Stimulated activated CD4-positive, alpha-beta T cell treated with anti-CD3 and anti-CD28 coated beads, Interleukin-2, amount 100 ng/mL, for 48 hours (primary cell): Measurements from ENCODE around the gene SLC35F1.

ENCODE experiments used
- DNase-seq, 2 donors: peaks; one replicate each; pipeline ENCODE4 v3.0.0-alpha.2; 2020

Gene SLC35F1

DNA sequence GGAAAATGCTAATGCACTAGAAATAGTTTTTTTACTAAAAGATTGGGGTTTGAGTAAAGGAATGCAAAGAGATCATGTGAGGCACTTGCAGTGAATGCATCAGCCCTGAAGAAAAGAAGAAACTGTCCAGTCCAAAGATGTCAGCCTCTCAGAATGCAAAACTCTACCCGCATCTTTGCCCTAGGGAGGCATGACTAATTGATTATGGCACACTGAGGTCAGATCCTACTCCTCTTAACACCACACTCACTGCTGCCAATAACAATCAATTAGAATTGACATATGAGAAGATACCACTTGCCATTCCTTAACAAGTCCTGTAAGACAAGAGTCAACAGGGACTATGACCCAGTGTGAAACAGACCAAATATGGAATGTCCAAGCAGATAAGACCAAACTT, 378.7 kb downstream of the SLC35F1 start:
- no peak for DNase-seq

DNA sequence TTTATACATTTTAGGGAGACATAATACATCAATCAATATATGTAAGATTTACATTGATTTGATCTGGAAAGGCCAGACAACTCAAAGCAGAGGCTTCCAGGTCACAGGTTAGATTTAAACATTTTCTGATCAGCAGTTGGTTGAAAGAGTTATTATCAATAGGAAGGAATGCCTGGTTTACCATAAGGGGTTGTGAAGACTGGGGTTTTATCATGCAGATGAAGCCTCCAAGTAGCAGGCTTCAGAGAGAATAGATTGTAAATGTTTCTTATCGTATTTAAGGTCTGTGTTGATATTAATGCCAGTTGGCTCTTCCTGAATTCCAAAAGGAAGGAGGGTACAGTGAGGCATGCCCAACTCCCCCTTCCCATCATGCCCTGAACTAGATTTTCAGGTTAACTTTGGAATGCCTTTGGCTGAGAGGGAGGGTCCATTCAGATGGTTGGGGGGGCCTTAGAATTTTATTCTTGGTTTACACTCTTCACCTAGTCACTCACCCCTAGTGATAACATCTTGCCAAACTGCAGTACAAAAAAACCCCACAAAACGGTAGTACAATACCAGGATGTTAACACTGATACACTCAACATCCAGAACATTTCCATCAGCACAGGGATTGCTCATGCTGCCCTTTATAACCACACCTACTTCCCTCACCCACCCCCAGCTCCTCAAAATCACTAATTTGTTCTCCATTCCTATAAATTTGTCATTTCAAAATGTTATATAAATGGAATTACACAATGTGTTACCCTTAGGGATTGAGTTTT, 381.5 kb downstream of the SLC35F1 start:
- no peak for DNase-seq

DNA sequence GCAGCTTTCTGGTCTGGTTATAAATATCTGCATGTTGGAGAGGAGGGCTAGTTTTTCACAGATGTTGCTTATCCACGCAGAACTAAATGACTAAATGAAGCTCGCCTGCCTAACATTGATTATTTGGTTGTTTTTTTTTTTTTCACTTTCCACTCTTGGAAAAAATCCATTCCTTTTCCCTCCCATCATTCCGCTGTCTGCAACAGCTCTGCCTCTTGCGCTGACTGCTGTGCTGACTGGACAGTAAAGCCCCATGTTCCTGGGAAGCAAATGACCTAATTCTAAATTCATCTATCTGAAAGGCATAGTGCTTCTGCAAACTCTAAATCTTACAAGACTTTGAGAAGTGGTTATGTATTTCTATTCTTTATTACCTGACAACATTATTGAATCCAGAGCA, 385.5 kb downstream of the SLC35F1 start:
- no peak for DNase-seq

DNA sequence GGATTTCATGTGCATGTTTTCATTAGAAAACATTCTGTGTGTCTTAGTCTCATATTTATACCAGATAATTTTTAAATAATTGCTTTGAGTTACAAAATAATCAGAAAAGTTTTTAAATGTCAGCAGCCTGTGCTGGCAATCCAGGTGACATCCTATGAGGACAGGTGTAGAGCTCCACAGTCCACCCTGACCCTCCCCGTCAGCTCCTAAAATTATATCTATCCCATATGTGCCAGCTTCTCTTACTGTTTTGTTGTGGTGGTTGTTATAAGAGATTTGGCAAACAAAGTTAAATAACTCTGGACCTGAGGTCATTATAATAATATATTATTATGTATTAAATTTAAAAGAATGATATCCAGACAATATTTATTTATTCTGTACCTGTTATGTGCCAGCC, 387.8 kb downstream of the SLC35F1 start:
- DNase-seq, result no peak

DNA sequence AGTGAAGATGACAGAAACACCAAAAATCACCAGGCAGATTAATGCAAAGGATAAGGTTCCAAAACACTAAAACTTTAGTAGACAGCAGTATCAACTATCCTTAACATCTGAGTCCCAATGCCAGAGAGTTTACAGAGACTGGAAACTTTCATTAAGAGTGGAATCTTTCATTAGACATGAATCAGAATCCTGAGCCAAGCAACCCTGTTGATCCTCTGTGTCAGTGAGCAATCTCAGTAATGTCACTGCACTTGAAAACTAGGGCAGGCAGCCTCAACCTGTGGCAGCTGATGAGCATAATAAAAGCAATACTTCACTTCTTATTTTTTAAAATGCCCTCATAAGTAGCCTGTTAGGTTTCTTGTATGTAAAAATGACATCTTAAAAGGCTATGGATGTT, 388.3 kb downstream of the SLC35F1 start:
- no peak for DNase-seq

DNA sequence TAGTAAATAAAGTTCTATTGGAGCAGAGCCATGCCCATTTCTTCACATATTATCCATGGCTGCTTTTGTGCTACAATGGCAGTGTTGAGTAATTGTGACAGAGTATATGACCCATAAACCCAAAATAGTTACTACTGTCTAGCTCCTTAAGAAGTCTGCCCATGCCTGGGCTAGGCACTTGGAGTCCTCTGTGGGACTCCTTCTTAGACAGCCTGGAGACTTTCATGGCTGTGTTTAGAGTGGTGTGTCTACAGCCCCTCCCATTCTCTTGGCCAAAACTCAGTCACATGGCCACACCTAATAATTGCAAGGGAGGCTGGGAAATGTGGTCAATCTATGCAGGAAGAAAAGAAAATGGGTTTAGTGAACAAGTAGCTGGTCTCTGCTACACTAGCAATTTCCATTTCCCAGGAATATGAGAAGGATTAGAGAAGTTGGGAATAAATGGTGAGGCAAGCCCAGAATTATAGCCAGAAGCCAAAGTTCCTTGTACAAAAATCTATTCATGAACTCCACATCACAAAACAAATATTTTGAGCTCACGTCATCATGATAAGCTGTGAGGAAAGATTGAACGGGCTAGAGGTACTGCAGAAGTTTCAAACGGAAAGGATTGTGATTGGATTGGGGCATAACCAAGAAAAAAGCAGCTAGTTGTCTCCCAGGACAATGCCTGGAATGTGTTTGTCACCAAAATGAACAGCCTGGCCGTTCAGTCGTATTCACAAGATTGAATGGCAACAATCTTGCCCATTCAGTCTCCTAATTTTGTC, 389.3 kb downstream of the SLC35F1 start:
- DNase-seq, result no peak

DNA sequence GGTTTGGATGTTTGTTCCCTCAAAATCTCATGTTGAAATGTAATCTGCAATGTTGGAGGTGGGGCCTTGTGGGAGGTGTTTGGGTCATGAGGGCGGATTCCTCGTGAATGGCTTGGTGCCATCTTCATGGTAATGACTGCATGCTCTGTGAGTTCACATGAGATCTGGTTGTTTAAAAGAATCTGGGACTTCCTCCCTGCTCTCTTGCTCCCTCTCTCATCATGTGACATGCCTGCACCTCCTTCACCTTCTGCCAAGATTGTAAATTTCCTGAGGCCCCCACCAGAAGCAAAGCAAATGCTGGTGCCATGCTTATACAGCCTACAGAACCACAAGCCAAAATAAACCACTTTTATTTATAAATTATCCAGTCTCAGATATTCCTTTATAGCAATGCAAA, 390.8 kb downstream of the SLC35F1 start:
- no peak for DNase-seq

DNA sequence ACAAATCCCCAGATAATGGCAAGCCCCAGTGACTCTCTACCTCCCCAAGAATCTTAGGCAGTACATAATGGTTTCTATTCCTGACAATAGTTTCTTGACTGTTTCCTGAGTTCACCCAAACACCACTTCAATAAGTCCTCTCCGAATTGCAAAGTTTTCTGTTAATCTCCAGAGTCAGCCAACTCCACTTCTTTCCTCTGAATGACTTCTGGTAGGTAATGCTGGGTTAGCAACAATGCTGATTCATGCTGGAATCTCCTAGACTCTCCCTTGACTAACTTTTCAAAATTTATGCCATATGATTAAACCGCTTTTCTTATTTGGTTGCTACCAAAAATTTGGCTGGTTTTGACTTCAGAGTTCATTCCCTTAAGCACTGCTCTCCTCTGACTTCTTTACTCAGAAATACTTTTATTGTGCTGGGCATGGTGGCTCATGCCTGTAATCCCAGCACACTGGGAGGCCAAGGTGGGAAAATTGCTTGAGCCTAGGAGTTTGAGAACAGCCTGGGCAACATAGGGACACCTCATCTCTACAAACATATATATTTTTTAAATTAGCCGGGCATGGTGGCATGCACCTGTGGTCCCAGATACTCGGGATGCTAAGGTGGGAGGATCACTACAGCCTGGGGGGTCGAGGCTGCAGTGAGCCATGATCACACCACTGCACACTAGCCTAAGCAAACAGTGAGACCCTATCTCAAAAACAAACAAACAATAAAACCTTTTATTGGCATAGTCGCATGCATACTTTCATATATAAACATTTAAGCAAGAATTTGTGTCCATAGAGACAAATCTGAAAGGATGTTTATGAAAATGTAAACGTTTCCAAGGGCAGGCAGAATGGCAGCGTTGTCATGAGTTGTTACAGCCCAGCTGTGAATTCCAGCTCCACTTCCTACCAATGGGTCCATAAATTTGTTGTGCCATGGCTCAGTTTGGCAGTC, 391.7 kb downstream of the SLC35F1 start:
- DNase-seq, result no peak

DNA sequence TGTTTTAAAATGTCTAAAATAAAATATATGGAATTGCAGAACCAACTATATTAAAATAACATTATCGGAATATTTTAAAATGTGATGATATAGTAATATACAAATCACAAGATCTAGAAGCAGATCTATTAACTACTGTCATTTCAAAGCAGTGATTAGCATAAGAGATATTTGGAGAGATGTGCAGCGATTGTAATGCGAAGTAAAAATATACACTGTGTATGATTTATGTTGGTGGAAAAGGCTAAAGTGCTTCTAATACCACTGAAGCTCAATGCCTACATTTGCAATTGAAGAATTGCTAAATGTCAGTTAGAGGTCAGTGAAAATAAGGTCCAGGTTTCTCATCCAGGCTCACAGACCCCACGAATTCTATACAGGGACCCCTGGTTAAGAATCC, 392.4 kb downstream of the SLC35F1 start:
- no peak for DNase-seq

DNA sequence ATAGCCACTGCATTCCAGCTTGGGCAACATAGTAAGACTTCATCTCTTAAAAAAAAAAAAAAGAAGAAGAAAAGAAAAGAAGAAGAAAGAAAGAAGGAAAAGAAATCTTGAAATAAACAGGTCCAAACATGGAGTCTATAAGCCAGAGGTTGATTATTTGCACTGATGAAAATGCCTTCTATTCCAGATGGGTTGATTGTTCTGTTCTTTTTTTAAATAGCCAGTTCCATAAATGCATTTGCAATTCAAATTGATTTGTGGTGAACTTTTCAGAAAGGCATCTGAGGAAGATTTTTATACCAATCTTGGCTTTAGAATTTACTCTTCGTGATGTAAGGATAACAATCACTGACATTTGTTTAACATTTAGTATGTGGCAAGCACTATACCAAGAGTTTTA, 397.3 kb downstream of the SLC35F1 start:
- DNase-seq, result no peak

DNA sequence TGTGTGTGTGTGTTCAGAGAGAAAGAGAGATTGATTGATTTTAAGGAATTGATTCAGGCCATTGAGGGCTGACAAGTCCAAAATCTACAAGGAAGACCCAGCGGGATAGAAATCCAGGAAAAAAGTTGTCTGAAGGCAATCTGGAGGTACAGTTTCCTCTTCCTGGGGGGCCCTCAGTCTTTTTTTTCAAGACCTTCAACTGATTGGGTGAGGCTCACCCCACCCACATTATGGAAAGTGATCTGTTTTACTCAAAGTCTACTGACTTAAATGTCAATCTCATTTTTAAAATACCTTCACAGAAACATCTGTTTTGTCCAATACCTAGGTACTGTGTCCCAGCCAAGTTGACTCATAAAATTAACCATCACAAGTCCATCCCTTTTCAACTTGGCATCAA, 398.0 kb downstream of the SLC35F1 start:
- DNase-seq, result no peak

DNA sequence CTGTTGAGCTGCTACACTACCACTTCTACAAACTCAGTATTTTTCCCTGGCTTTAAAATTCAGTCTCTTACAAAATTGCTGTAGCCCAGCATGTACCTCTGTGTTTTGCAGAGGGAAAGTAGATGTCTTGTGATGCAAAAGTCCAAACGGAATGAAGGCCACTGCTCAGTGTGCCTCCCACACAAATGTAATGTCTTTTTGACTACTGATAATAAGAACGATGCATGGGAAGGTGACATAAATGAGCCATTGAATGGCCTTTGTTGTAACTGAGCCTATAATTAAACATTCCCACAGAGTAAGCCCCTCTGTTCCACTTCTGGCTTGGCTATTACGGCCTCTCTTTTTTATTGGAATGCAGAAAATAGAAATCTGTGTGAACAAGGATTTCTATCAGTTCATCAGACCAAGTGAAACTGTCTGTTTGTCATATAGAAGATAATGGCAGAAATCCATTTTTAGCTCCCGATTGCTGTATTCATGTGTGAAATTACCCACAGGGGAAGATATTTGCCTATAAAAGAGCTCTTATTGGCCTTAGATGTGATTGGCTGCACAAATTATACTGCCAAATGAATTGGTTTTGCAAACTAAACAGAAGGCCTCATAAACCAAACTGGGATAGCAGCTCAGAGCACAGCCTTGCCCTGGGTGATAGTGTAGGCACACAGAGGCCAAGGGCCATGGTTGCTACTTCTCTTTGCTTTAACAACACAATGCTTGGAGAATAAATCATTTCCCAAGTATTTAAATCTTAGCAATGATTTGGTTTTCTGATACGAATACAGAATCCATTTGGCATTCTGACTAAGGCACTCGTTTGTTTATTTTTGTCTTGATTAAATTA, 399.6 kb downstream of the SLC35F1 start:
- no peak for DNase-seq

DNA sequence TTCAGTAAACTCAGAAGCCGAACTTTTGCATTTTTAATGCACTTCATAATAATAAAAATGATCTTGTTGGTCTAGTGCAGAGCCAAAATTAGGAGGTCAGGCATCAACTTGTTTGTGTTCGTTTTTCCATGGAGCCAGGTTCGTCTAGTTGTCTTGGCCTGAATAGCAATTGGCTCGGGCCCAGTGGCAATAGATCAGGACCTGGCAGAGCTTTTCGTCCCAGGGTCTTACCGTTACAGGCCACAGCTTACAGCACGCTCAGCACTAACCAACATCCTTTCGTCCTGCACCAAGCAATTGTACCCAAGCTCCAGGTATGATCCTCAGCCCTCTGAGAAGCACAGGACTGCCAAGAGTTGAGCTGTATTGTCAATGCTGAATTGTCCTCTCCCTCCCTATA, 400.5 kb downstream of the SLC35F1 start:
- no peak for DNase-seq

DNA sequence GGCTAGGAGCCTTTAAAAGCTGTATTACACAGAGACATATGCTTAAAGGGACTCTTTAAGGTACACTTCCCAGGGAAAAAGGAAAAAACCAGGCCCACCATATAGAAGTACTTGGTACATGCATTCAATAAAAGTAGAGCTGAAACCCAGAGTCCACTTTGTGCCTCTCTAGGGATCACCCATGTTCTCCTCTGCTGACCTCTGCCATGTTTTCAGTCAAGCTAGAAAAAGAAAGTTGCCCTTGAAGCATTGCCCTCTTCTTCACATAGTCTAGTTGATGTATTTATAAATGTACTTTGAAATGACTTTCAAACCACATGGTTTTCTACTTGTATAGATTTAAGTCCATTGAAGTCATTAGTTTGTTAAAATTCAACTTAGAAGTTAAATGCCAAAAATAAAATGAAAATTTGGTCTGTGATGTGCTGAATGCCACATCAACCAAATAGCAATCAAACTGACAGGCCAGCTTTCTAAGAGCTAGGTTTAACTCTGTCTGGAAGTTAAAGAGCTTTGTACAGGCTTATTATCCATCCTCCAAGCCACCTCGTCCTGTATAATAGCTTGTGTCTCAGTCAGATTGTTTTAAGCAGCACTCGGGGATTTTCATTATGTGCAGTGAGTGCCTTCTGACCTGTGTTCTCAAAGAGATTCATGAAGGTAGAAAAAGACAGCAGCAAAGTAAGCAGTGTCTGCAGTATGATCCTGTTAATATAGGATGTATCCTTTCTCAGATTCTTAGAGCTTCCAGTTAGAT, 402.5 kb downstream of the SLC35F1 start:
- no peak for DNase-seq

DNA sequence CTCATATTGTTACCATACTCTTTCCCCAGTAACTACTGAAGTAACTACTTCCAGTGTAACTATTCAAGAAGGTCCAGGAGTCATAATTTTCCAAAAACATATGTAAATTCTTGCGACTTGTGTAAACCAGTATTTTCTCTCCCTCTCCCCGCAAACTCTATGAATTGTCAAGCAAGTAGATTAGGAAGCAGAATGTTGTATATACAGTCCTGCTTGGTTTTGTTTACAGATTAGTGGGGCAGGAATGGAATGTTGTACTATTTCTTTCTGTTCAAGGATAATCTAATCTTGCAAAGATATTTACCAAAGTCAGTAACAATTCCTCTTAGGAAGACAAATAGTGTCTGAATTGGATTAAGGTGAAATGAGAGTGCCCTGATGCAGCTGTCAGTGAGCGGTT, 406.1 kb downstream of the SLC35F1 start:
- no peak for DNase-seq

DNA sequence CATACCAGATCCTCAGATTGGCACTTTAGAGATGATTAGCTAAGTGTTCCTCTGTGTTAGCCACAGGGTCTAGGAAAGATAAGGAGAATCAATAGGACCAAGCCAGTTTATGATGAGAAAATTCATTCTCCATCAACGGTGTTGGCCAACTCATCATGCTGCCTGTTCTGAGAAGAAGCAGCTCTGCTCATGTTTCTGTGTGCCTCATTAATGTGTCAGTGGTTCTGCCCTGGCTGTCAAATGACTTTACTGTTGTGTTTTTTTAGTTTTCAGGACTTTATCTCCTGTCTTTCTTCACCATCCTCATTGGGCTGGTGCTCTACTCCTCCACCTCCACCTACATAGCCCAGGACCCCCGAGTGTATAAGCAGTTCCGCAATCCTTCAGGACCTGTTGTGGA, 406.7 kb downstream of the SLC35F1 start:
- no peak for DNase-seq

DNA sequence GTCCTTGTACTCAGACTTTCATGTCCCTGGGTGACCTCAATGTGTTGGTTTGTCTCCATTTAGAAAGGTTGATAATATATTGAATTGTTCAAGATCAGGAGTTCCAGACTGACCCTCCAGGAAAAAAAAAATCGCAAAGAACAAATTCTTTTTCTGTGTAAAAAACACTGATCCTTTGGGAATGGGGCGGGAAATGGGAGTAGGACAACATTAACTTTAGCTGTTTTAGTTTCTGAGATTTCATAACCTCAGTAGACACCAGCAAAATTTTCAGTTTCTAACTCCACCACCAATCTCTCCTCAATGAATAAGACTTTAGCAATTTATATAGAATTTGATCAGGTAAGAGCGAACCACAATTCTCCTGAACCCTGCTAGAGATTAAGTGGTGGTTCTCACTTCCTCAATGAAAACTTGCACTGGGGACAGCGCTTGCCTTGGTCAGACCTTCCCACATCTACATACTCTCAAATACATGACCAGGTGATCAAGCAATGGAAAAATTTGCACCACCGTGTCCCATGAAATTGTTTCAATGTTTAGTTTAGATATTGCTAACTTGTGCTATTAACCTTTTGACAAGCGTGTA, 409.8 kb downstream of the SLC35F1 start:
- no peak for DNase-seq

DNA sequence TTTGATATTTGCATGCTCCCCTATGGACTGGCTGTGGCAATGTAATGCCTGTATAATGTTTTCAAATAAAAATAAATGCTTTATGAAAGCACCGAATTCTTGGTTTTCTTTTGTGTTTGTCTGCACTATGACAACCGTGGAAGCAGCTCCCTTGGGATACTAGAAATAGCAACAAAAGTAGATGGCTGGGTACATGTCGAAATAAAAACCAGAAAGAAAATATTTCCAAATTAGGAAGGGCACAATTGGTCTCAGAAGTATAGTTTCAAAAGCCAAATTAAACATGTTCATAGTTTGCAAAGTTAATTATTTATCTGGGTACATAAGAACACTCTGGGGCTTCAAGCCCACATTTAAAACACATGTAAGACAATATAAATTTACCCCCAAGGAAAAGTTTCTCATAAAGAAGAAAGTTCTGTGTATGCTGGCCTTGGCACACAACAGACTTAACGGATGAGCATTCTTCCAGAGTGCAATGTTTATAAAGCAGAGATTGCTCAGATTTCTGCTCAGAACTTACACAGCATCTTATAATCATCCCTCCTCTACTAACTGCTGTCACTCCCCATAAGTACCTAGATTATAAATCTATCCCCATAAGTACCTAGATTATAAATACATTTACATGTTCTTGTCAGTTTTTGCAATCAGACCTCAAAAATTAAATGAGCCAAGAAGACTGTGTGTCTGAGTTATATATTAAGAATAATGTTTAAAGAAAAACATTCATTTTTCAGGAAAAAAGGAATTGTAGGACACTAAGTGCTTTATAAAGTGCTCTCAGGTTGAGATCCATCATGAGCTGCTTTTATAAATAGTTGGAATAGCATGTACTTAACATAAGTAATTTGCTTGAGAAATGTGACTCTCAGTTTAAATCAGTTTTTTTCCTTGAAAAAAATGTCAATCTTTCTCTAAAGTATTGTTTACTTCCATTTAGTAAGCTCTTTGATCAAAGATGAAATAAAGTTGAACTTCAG, 410.8 kb downstream of the SLC35F1 start:
- no peak for DNase-seq

DNA sequence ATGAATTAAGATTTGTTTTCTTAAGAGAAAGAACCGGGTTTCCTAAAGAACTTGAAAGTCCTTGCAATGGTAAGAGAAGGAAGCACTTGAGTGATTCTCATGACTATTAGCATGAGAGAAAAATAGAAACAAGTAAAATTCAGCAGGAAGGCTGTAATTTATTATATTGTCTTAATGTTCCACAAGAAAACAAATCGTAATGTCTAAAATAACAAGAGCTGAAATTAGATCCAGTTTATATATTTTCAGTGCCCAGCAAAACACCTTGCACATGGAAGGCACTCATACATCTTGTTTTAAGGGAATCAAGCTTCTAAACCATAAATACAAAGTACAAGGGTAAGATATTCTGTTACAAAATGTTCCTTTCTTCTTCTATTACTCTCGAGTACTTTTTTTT, 411.6 kb downstream of the SLC35F1 start:
- DNase-seq, result no peak

DNA sequence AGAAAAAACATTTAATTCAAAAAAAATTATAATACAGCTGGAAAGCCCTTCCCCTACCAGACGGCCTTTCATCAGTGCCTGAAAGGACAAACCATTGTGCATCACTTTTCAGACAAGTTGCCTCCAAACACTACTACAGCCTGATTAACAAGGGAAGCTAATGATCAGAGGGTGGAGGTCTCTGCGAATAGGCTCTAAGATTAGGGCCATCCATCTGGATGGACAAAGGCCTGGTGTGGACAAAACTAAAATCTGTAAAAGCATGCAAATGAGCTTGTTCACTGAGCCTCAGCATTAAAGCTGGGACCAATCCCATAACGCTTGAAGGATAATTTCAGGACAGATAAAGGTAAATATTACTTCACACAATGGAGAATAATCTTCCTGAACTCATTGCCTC, 412.4 kb downstream of the SLC35F1 start:
- DNase-seq, result no peak
